ENCODE data around the gene CUL9.
"Not testable (repeated sequence)": the region's sequence is repeated elsewhere in the genome, so short reads cannot be mapped to it uniquely, and the experiment has no call there.

Gene CUL9

DNA sequence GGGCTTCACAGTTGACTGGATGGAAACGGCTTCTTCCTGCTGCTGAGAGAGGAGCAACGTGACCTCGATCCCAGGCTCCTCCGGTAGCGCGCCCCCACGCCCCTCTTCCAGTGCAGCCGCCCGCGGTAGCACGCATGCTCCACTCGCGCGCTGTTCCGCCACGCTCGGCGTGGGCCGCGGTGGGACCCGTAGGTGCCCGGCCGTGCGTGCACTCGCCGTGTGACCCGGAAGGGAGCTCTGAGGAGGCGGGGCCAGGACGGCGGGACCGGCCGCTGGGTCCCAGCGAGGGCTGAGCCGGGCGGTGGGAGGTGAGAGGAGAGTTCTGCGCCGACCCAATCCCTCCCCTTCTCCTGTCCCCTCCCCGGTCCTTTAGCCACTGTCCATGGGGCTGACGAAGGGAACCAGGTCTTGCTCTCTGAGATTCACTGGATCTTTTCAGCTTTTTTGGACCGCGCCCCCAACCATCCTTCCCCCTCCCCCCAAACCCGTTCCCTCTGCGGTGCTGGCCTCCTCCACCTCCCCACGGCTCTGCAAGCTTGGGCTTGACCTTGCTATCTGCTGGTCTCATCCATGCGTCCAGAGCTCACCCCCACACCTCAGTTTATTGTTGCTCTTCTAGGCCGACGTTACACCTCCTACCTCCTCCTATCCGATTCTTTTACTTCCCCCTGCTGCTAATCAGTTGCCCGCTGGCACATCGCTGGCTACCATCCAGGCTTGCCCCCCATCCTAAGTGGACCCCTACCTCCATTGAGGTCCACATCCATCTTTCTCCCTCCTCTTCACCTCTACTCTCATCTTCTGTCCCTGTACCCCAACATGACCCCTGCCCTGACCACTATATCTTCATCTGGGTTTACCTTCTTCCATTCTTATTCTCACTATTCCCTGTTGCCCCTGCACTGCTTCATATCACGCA, at the start of gene CUL9:
CUL9 (plus strand) TSS at position 255 of the 919 bp plus-strand sequence. CDS start 2,115 bp downstream, outside the sequence.
- DNase-seq = no peak

DNA sequence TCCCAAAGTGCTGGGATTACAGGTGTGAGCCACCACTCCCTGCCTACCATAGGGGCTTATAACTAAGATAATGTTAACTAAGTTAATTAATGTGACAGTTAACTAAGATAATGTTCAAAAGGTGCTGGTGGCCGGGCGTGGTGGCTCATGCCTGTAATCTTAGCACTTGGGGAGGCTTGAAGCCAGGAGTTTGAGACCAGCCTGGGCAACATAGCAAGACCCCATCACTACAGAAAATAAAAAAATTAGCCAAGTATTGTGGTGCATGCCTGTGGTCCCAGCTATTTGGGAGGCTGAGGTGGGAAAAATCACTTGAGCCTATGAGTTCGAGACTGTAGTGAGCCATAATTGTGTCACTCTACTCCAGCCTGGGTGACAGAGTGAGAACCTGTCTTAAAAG, 43.7 kb upstream of the CUL9 start:
- DNase-seq = no peak

DNA sequence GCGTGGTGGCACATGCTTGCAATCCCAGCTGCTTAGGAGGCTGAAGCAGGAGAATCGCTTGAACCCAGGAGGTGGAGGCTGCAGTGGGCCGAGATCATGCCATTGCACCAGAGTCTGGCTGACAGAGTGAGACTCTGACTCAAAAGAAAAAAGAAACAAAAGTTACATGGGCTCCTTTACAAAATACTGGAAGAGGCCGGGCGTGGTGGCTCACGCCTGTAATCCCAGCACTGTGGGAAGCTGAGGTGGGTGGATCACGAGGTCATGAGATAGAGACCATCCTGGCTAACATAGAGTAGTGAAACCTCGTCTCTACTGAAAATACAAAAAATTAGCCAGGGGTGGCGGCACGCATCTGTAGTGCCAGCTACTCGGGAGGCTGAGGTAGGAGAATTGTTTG, 42.0 kb upstream of the CUL9 start:
- DNase-seq = not testable (repeated sequence)

DNA sequence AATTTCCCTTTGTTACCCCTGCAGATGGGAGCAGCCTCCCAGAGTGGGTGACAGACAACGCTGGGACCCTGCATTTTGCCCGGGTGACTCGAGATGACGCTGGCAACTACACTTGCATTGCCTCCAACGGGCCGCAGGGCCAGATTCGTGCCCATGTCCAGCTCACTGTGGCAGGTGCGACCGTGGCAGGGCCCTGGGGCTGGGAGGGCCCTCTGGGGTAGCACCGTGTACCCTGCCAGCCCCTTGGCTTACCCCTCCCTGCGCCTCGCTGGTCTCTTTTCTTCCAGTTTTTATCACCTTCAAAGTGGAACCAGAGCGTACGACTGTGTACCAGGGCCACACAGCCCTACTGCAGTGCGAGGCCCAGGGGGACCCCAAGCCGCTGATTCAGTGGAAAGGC, 40.4 kb upstream of the CUL9 start:
- DNase-seq = no peak

DNA sequence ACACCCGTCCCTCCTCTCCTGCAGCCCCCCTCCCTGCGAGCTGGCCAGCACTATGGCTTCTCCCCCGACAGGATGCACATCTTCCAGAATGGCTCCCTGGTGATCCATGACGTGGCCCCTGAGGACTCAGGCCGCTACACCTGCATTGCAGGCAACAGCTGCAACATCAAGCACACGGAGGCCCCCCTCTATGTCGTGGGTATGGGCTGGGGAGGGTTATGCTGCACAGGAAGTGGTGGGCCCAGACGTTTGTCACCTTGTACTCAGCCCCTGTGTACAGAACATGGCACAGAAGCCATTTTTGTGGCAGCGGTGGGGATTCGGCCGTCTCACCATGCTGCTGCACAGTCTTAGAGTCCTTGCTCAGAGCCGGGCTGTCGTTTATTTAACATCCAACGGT, 39.9 kb upstream of the CUL9 start:
- DNase-seq = no peak

DNA sequence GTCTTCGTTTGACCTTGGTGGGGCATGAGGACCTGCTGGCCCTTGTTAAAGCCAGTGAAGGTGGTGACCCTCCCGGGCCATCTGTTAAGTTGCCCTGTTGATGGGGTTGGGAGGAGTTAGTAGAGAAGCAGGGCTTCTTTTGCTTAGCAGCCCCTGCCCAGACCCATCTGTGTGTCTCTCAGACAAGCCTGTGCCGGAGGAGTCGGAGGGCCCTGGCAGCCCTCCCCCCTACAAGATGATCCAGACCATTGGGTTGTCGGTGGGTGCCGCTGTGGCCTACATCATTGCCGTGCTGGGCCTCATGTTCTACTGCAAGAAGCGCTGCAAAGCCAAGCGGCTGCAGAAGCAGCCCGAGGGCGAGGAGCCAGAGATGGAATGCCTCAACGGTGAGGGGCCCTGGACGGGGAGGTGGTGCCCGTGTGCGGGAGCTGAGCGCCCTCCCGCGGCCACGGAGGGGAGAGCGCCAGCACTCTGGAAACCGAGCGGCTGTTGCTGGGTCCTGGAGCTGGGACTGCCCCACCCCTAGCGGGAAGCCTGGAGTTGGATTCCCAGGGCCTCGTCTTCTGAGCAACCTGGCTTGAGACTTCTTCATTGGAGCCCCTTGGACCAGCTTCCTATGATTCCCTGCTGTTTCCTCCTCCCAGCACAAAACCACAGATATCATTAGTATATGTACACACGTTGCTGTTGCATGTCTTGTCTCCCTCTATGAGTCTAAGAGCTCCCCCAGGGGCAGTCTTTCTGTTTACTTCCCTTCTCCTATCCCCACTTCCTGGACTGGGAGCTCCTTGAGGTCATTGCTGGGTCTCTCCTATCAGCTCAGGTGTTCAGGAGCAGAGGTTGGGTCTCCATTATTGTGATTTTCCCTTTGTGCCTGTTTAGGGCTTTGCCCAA, 38.5 kb upstream of the CUL9 start:
- no peak for DNase-seq

DNA sequence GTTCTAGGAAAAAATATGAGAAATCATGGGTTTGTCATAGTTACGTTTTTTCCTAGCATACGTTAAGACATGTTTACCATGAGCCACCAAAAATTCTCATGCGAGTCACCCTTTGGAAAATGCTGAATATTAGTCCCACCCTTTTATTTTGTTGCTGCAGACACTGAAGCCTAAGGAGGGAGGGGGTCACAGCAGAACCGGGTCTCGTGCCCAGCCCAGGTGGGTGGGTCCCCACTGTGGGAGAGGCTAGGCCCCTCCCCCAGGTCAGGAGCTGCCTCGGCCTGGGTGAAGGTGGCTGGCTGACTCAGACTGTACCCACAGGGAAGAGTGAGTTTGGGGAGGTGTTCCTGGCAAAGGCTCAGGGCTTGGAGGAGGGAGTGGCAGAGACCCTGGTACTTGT, 37.1 kb upstream of the CUL9 start:
- DNase-seq = no peak

DNA sequence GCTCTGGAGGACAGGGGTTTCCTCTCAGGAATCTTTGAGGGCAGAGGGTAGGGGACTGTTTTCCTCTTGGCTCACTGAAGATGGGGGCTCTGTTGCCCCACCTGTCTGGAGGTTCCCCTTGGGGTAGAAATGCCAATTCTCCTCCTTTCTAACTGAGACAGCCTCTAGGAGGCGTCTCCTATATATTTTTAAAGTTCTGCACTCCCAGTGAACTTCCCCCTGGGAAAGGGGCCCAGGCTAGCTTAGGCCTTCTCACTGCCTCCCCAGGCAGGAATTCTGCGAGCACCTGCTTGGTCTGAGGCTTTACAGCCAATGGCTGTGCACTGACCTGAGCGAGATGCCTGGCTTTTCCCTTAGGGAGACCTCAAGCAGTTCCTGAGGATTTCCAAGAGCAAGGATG, 35.7 kb upstream of the CUL9 start:
- no peak for DNase-seq

DNA sequence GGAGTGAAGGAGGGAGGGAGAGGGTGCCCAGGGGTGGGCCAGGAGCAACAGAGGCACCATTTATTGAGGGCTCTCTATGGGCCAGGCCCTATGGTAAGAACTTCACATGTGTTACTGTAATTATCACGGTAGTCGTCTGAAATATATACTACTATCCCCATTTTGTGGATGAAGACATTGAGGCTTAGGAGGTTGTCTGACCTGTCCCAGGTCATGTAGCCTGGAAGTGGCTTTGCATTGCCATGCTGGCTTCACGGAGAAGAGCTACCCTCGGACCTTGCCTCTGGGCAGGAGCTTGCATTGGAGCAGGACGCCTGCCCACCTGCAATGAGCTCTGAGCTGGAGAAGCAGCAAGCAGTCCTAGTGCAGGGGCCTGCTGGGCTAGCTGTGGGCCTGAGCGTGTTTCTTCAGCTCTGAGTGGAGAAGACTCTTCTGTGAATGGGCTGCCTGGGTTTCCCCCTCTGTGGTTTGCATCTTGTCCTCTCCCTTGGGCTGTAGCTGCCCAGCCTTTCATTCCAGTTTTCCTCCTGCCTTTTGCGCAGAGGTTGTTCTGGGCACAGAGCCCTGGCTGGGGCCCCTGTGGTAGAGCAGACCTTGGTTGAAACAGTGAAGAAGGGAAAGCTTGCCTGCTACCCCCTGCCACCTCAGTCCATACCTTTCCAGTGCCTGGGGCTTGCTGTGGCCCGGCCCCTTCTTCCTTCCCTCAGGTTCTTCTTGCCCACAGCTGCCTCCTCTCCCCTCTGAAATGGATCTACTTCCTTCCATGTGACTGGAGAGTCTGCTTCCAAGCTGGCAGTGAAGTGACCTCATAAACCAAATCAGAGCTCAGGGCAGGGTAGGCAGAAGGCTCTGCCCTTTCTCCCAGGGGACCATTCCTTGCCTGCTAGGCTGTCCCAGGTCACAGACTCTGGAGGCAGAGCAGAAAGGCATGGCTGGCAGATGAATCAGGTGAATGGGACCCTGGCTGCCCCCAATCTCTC, 35.0 kb upstream of the CUL9 start:
- DNase-seq = no peak

DNA sequence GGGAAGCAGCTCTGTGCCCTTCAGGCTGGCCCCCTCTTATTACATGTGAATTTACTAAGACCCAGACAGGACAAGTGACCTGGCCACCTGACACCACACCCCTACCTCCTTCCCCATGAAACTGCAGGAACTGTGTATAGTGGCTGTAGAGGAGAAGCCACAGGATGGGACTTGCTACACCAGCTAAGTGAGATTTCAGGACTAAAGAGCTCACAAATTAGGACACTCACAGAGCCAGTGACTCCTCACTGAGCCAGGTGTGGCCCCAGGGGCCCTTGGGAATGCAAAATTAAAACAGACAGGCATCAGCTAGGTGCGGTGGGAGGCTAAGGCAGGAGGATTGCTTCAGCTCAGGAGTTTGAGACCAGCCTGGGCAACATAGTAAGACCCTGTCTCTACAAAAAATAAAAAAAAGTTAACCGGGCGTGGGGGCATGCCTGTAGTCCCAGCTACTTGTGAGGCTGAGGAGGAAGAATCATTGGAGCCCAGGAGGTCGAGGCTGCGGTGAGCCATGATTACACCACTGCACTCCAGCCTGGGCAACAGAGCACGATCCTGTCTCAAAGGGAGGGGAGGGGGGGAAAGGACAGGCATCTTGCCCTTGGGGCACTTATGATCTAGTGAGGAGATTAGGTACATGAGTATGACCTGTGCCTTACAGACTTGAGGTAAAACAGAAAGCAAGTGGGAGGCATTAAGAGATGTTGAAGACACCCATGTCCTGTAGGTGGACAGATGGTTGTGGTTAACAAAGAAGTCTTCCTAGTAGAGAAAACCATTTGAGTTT, 34.1 kb upstream of the CUL9 start:
- DNase-seq = no peak

DNA sequence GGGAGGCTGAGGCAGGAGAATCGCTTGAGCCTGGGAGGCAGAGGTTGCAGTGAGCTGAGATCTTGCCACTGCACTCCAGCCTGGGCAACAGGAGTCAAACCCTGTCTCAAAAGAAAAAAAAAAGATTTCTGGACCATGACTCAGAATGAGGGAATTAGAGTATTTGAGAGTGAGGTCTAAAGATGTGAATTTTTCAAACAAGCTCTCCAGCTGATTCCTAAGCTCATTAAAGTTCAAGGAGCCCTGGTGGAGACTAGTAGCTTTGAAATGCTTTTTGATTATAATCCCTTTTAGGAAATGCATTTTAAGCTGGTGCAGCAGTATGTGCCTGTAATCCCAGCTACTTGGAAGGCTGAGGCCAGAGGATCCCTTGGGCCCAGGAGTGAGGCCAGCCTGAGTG, 32.7 kb upstream of the CUL9 start:
- no peak for DNase-seq

DNA sequence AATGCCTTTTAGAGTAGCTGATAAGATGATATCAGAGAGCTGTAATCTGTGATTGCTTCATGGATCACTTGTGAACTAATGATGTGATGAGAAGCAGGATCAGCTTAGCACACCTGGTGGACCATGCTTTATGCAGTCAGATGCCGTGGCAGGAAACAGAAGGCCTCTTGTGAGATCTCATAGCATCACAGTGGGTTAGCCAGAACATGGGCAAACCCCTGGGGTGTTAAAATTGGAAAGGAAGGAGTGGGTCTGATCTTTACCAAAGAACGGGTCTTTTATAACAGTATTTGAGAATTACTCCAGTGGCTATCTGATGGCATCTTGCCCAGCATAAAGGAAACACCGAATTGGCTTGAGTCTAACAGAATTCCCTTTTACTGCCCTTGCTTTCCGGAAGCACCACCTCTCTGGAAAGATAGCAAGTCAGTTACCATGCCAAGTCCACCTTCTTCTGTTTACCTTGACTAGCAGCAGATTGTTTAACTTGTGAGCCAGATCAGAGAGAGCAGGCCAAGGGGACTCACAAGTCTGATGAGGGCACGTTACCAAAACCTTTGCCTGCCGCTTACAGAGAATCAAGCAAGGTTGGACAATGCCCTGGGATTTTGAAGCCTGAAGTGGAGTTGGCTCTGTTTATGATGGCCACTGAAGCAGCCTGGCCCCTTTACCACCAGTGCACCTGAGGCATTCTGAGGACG, 31.8 kb upstream of the CUL9 start:
- DNase-seq = no peak

DNA sequence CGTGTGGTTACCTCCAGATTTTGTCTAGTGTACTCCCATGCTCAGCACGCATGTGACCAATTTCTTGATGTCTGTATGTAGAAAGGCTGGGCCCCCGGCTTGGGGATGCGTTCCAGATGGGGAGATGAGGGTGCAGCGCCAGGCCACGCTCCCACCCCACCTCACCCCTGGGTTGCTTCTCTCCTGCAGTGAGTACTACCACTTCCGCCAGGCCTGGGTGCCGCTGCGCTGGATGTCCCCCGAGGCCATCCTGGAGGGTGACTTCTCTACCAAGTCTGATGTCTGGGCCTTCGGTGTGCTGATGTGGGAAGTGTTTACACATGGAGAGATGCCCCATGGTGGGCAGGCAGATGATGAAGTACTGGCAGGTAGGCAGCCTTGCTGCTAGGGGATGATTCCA, 22.4 kb upstream of the CUL9 start:
- DNase-seq = no peak

DNA sequence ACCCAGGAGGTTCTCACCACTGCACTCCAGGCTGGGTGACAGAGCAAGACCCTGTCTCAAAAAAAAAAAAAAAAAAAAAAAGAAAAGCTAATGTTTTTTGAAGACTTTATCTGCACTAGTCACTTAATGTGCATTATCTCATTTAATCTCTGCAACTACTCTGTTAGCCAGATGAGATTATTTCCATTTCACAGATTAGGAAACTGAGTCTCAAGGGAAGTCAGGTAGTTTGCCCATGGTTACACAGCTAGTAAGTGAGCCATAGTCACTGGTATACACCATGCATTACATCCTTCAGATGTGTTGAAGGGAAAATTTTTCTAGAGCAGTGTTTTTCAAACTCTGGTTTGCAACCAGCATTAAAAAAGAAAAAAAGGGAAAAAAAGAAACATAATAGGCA, 18.1 kb upstream of the CUL9 start:
- no peak for DNase-seq

DNA sequence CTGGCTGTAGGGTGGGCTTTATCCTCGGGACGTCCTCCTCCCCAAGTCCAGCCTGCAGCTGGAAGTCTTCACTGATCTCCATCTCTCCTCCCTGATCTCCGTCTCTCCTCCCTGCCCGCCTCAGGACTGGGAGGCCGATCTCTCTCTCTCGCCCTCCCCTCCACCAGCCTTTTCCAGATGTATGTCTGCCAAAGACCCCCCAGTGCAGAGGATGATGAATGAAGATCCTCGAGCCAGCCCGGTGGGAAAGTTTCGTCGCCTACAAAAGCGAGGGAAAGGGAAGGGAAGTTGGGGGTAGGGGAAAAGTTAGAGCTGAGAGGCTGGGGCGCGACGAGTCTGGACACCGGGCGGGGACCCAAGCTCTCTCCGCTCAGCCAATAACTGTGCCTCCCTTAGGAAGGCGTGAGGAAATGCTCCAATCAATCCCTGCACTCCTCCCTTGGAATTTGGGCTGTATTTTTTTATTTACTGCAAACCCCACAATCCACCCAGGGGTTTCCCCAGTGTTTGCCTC, 11.5 kb upstream of the CUL9 start:
- no peak for DNase-seq

DNA sequence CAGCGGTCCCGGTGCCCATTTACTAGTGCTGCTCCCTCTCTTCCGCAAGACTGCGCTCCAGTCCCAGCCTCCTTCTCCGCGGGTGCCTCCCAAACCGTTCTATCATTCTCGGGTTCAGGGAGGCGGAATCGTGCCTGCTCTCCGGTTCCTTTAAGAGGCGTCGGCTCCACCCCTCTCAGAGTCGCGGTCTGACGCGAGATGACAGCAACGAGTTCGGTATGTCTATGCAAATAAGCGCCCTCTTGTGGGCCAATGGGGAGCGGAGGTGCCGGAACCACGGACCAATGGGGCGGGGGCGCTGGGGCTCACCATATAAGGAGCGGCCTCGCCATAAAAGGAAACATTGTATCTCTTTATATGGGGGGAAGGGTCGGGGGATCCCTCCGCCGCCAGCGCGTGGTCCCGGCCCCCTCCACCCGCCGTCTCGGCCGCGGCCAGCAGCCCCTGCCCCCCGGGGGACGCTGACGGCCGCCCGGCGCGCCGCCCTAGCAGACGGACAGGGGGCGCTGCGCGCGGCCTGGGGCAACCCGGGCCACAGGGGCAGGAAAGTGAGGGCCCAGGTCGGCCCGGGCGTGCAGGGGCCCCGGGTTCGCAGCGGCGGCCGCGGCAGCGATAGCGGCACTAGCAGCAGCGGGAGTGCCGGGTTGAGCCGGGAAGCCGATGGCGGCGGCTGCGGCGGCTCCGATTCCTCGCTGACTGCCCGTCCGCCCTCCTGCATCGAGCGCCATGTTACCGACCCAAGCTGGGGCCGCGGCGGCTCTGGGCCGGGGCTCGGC, 10.9 kb upstream of the CUL9 start, which contains the start of gene SRF:
SRF (plus strand) TSS at position 339 of the 776 bp plus-strand sequence; CDS start at position 727, 388 bp downstream.
- peak; percentile 98 for DNase-seq

DNA sequence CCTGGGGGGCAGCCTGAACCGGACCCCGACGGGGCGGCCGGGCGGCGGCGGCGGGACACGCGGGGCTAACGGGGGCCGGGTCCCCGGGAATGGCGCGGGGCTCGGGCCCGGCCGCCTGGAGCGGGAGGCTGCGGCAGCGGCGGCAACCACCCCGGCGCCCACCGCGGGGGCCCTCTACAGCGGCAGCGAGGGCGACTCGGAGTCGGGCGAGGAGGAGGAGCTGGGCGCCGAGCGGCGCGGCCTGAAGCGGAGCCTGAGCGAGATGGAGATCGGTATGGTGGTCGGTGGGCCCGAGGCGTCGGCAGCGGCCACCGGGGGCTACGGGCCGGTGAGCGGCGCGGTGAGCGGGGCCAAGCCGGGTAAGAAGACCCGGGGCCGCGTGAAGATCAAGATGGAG, 10.3 kb upstream of the CUL9 start:
- DNase-seq = no peak

DNA sequence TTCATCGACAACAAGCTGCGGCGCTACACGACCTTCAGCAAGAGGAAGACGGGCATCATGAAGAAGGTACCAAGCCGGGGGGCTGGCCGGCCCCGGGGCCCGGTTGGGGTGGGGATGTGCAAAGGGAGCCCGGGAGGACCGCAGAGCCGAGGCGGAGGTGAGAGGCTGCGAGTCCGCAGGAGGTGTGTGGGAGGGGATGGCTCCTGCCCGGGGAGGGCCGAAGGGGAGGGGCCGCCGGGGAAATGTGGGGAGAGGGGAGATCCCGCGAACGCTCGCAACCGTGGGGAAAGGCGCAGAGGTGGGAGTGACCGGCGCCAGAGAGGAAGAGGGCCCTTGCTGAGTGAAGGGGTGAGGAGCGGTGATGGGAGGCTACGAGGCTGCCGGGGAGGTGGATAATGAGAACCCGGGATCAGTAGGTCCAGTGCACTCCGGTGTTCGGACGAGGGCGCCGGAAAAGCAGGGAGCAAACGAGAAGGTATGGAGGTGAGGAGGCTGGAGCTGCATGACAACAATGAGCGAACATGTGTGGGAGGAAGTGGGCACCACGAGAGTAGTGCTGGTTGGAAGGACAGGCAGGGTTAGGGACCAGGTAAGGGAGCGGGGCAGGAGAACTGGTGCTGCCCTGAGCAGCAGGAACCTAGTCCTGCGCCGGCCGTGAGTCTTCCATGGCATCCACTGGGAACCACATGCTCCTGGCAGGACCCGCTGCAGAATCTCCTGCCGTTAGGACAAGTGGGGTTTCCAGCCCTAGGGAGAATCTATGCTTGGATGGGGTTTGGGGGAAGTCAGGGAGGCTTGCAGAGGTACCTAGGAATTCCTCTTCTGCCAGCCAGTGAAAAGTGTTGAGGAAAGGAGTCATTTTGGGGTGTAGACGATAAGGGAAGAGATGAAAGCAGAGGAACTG, 9.6 kb upstream of the CUL9 start:
- DNase-seq = no peak

Data from NCI-H2081 treated with DMSO at 0.1 percent for 48 hours (cell line).